ENCODE results near the gene ACTL6B. TPM values are rescaled to one million over a fixed set of nuclear protein-coding genes. Genes with fewer than 3 reads are reported as not detected.
A peak's percentile ranks its signal among the peaks of the same experiment; 100 is the strongest.

ACTL6B gene
- total and polyA plus RNA-seq, 9 of the 15 experiments (the other 6 are each of a cell fraction or from before 2014, with no cell fraction given), result not detected

DNA sequence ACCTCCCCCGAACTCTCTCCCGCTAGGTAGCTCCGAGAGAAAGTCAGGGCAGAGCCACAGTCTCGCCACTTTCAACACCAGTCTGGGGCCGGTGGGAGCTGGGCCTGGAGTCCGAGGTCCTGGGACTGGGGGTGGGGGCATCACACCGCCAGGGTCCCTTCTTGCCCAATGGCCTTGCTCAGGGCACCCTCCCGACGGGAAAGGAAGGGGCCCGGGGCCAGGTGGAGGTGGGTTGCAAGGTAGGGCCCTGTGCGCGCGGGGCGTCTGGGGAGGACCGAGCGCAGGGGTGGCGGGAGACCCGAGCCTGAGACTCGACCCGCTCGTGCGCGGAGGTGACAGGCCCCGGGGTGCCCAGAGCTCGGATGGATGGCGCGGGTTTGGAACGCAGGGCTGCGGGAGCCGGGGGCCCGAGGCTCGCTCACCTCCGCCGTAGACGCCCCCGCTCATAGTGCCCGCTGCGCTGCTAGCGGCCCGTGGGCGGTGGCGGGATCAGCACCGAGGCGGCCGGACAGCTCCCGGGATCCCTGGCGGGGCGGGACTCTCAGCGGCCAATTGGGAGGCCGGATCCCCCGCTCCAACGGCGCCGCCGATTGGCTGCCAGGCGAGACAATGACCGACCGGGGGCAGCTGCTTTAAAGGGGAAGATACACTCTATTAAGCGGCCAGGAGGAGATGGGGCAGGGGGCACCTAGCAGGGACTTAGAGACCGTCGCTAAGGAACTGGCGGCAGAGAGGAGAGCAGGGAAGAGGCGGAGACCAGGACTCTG lies at the start of gene ACTL6B (continued):
- TF ChIP-seq, protein P1, sequence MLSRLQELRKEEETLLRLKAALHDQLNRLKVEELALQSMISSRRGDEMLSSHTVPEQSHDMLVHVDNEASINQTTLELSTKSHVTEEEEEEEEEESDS (CRISPR knock-in tag; IDR thresholded peaks at IDR 0.05), result no peak
- TF ChIP-seq ZNF124 (CRISPR knock-in tag; IDR thresholded peaks at IDR 0.05), result no peak
- TF ChIP-seq, protein P2, sequence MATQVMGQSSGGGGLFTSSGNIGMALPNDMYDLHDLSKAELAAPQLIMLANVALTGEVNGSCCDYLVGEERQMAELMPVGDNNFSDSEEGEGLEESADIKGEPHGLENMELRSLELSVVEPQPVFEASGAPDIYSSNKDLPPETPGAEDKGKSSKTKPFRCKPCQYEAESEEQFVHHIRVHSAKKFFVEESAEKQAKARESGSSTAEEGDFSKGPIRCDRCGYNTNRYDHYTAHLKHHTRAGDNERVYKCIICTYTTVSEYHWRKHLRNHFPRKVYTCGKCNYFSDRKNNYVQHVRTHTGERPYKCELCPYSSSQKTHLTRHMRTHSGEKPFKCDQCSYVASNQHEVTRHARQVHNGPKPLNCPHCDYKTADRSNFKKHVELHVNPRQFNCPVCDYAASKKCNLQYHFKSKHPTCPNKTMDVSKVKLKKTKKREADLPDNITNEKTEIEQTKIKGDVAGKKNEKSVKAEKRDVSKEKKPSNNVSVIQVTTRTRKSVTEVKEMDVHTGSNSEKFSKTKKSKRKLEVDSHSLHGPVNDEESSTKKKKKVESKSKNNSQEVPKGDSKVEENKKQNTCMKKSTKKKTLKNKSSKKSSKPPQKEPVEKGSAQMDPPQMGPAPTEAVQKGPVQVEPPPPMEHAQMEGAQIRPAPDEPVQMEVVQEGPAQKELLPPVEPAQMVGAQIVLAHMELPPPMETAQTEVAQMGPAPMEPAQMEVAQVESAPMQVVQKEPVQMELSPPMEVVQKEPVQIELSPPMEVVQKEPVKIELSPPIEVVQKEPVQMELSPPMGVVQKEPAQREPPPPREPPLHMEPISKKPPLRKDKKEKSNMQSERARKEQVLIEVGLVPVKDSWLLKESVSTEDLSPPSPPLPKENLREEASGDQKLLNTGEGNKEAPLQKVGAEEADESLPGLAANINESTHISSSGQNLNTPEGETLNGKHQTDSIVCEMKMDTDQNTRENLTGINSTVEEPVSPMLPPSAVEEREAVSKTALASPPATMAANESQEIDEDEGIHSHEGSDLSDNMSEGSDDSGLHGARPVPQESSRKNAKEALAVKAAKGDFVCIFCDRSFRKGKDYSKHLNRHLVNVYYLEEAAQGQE (IDR thresholded peaks at IDR 0.05; ENCODE audit: borderline replicate concordance), result peak; percentile 100
- TF ChIP-seq, protein P2 (CRISPR knock-in tag; IDR thresholded peaks at IDR 0.05; ENCODE audit: low read depth), result peak; percentile 100
- no peak for TF ChIP-seq RBM14 (IDR thresholded peaks at IDR 0.05; ENCODE audit: borderline replicate concordance, insufficient read depth, low read depth, low read length)
- no peak for TF ChIP-seq ELF2 (CRISPR knock-in tag; IDR thresholded peaks at IDR 0.05)
- TF ChIP-seq ZNF507 (tag; conservative IDR thresholded peaks at IDR 0.05), result no peak
- no peak for TF ChIP-seq HMG20B (CRISPR knock-in tag; IDR thresholded peaks at IDR 0.05)
- TF ChIP-seq JUND (IDR thresholded peaks at IDR 0.05; ENCODE audit: borderline replicate concordance, low read depth, low read length), result peak; percentile 37; the same call in 1 of the 2 replicates
- TF ChIP-seq JUND (tag; IDR thresholded peaks at IDR 0.05; ENCODE audit: borderline replicate concordance, low read depth, low read length), result no peak; the same call in 2 of the 3 replicates
- no peak for TF ChIP-seq ZKSCAN8 (CRISPR knock-in tag; IDR thresholded peaks at IDR 0.05)
- TF ChIP-seq, protein P3, sequence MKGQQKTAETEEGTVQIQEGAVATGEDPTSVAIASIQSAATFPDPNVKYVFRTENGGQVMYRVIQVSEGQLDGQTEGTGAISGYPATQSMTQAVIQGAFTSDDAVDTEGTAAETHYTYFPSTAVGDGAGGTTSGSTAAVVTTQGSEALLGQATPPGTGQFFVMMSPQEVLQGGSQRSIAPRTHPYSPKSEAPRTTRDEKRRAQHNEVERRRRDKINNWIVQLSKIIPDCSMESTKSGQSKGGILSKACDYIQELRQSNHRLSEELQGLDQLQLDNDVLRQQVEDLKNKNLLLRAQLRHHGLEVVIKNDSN (CRISPR knock-in tag; IDR thresholded peaks at IDR 0.05), result no peak
- no peak for TF ChIP-seq LEF1 (IDR thresholded peaks at IDR 0.05)
- TF ChIP-seq, protein P4, sequence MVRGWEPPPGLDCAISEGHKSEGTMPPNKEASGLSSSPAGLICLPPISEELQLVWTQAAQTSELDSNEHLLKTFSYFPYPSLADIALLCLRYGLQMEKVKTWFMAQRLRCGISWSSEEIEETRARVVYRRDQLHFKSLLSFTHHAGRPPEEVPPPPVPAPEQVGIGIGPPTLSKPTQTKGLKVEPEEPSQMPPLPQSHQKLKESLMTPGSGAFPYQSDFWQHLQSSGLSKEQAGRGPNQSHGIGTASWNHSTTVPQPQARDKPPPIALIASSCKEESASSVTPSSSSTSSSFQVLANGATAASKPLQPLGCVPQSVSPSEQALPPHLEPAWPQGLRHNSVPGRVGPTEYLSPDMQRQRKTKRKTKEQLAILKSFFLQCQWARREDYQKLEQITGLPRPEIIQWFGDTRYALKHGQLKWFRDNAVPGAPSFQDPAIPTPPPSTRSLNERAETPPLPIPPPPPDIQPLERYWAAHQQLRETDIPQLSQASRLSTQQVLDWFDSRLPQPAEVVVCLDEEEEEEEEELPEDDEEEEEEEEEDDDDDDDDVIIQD (CRISPR knock-in tag; IDR thresholded peaks at IDR 0.05), result no peak
- TF ChIP-seq HDAC2 (IDR thresholded peaks at IDR 0.05), result peak; percentile 61; the same call in 1 of the 2 replicates
- no peak for TF ChIP-seq HNRNPUL1 (IDR thresholded peaks at IDR 0.05; ENCODE audit: low read length)

Data from K562 (cell line).